HL-60 (cell line): ENCODE results near the gene FAF1.
"Not testable (repeated sequence)": the region's sequence is repeated elsewhere in the genome, so short reads cannot be mapped to it uniquely, and the experiment has no call there.

Experiments used
- DNase-seq, 2 experiments: peaks; one replicate each; pipeline ENCODE4 v3.0.0-alpha.2; 2010 to 2020; ENCODE audit warnings: low read depth in 1 of 2, low spot score in 1 of 2
- H3K27ac ChIP-seq: fragments of 250-450 bp; sonication (Bioruptor Pico); replicated peaks from 2 replicates; pipeline ENCODE4 v1.5.1; 2020; ENCODE audit warnings: mild to moderate bottlenecking, moderate library complexity
- H3K27me3 ChIP-seq: fragments of 250-450 bp; sonication (Bioruptor Pico); 2 replicates; pipeline ENCODE4 v1.5.1; 2021; ENCODE audit warnings: mild to moderate bottlenecking, moderate library complexity; ENCODE audit not compliant: insufficient read depth, poor library complexity, severe bottlenecking
- H3K4me3 ChIP-seq: replicated peaks from 2 replicates; pipeline ENCODE4 v1.5.1; 2011; ENCODE audit warnings: mild to moderate bottlenecking, control low read depth, low read length; ENCODE audit not compliant: insufficient read depth
- CTCF ChIP-seq: IDR thresholded peaks from one replicate; pipeline ENCODE4 v1.5.1; 2011; ENCODE audit warnings: low read length, control low read depth, inconsistent platforms; ENCODE audit not compliant: insufficient read depth
- GABPA ChIP-seq: IDR thresholded peaks from 2 replicates; pipeline ENCODE4 v1.6.1; 2012; ENCODE audit warnings: low read depth
- POLR2AphosphoS5 ChIP-seq: IDR thresholded peaks from 2 replicates; pipeline ENCODE4 v1.6.1; 2012; ENCODE audit warnings: low read depth
- SPI1 ChIP-seq: IDR thresholded peaks from 2 replicates; pipeline ENCODE4 v1.6.1; 2012; ENCODE audit warnings: low read depth, mild to moderate bottlenecking, borderline replicate concordance
- TF ChIP-seq, protein P1 (sequence below): IDR thresholded peaks from 2 replicates; pipeline ENCODE4 v1.6.1; 2012; ENCODE audit warnings: low read depth; ENCODE audit not compliant: insufficient replicate concordance

Gene FAF1

GRCh38 chr1:50531027-50531426, 429.0 kb downstream of the FAF1 start:
- no peaks in the 10 kb centered on the region for H3K27me3 ChIP-seq
- no peak overlapping the region for H3K27ac ChIP-seq
- H3K4me3 ChIP-seq = no peak overlapping the region

GRCh38 chr1:50529510-50529909, 430.6 kb downstream of the FAF1 start:
- no peak overlapping the region for H3K4me3 ChIP-seq
- no peak for TF ChIP-seq SPI1
- TF ChIP-seq POLR2AphosphoS5 = no peak
- no peak for TF ChIP-seq GABPA
- no peak for TF ChIP-seq CTCF
- TF ChIP-seq, protein P1, sequence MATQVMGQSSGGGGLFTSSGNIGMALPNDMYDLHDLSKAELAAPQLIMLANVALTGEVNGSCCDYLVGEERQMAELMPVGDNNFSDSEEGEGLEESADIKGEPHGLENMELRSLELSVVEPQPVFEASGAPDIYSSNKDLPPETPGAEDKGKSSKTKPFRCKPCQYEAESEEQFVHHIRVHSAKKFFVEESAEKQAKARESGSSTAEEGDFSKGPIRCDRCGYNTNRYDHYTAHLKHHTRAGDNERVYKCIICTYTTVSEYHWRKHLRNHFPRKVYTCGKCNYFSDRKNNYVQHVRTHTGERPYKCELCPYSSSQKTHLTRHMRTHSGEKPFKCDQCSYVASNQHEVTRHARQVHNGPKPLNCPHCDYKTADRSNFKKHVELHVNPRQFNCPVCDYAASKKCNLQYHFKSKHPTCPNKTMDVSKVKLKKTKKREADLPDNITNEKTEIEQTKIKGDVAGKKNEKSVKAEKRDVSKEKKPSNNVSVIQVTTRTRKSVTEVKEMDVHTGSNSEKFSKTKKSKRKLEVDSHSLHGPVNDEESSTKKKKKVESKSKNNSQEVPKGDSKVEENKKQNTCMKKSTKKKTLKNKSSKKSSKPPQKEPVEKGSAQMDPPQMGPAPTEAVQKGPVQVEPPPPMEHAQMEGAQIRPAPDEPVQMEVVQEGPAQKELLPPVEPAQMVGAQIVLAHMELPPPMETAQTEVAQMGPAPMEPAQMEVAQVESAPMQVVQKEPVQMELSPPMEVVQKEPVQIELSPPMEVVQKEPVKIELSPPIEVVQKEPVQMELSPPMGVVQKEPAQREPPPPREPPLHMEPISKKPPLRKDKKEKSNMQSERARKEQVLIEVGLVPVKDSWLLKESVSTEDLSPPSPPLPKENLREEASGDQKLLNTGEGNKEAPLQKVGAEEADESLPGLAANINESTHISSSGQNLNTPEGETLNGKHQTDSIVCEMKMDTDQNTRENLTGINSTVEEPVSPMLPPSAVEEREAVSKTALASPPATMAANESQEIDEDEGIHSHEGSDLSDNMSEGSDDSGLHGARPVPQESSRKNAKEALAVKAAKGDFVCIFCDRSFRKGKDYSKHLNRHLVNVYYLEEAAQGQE = no peak
- H3K27ac ChIP-seq = no peak overlapping the region
- H3K27me3 ChIP-seq = no peaks in the 10 kb centered on the region
- DNase-seq = no peak

More at GRCh38 chr1:50531027-50531426, 429.0 kb downstream of the FAF1 start:
- TF ChIP-seq SPI1 = no peak
- TF ChIP-seq POLR2AphosphoS5 = no peak
- no peak for TF ChIP-seq GABPA
- TF ChIP-seq CTCF = no peak
- no peak for DNase-seq

GRCh38 chr1:50527987-50528320, 432.1 kb downstream of the FAF1 start:
- not testable (repeated sequence) for DNase-seq, H3K27ac ChIP-seq, H3K4me3 ChIP-seq, H3K27me3 ChIP-seq

DNA sequence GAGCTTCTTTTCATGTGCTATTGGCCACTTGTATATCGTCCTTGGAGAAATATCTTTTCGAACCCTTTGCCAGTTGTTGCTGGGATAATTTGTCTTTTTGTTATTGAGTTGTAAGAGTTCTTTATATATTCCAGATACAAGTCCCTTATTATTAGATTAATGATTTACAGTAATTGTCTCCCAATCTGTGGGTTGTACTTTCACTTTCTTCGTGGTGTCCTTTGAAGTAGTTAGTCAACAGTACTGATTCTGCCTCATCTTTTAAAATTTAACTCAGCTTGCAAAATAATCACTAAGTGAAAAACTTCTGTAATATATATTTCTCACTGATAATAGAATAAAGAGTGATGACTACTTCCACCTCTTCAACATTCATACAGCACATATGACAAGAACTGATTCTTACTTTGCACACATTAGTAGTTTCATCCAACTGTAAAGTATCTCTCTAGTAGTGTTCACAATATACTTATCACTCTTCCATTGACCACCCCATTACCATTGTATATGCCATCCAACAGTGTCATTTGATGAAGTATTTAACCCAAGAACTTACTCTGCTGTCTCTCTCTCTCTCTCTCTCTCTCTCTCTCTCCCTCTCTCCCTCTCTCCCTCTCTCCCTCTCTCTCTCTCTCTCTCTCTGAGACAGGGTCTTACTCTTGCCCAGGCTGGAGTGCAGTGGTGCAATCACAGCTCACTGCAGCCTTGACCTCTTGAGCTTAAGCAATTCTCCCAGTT, 432.6 kb downstream of the FAF1 start:
- DNase-seq = no peak
- Histone ChIP-seq H3K27ac (no peak overlapping the region), H3K4me3 (no peak overlapping the region), H3K27me3 (no peaks in the 10 kb centered on the region)
- no peak for TF ChIP-seq POLR2AphosphoS5
- TF ChIP-seq, protein P1 = no peak
- TF ChIP-seq SPI1 = no peak
- no peak for TF ChIP-seq GABPA
- no peak for TF ChIP-seq CTCF
